Pancreas (tissue), 10 donors: ENCODE results near the gene AGL. TPM values are rescaled to one million over a fixed set of nuclear protein-coding genes. Genes with fewer than 3 reads are reported as not detected.

ENCODE experiments used
- ATAC-seq, 4 donors: fragments of 200-7000 bp; cut with Tn5 transposase; one replicate each; pipeline versions ENCODE4 v1.8.0 to v1.9.1; 2020; ENCODE audit warnings: mild to moderate bottlenecking in 4 of 4, moderate library complexity in 4 of 4
- DNase-seq, 6 donors: peaks; one replicate each; pipeline ENCODE4 v3.0.0-alpha.2; 2020
- FAIRE-seq: peaks from 2 replicates; lab custom pipeline; 2012; peaks lifted over from hg19 to GRCh38; lab: Jason Lieb, UNC
- H3K27ac ChIP-seq, 4 donors: fragments of 200-600 bp; sonication (generic); 1 replicate in 3 of 4; 2 replicates in 1 of 4; pipeline versions ENCODE4 v1.5.0 to v1.8.0; 2020
- H3K27me3 ChIP-seq, 4 donors: fragments of 200-600 bp; one replicate each; pipeline ENCODE4 v1.8.0; 2021
- H3K36me3 ChIP-seq, 3 donors: fragments of 200-600 bp; sonication (generic) in 1 of 3; one replicate each; pipeline versions ENCODE4 v1.5.0 to v1.8.0; 2020 to 2021
- H3K4me1 ChIP-seq, 3 donors: fragments of 200-600 bp; one replicate each; pipeline ENCODE4 v1.8.0; 2021
- H3K4me3 ChIP-seq, 4 donors: fragments of 200-600 bp; sonication (generic) in 2 of 4; one replicate each; pipeline versions ENCODE4 v1.5.0 to v1.8.0; 2020 to 2021
- H3K9me3 ChIP-seq, 4 donors: fragments of 200-600 bp; one replicate each; pipeline ENCODE4 v1.8.0; 2021
- WGBS, 2 donors: extraction: QIAGEN DNeasy Blood & Tissue Kit; methylation state at CpG; one replicate each; pipeline ENCODE4 v1.1.7; 2013; 5-methylcytosine and 5-hydroxymethylcytosine counted together
- intact Hi-C, 3 donors: fragments of 100-400 bp; cut with DNase I; formaldehyde crosslinking; loops; one replicate each; pipeline versions ENCODE4 v1.11.1 to v1.14.2; 2022
- polyA plus RNA-seq, 2 donors: library from polyadenylated mRNA; stranded (reverse); fragments of 200-250 nt; gene quantifications; one replicate each; pipeline ENCODE4 v1.2.3, GENCODE V29; 2013
- total RNA-seq, 6 donors: library from RNA; stranded (reverse); fragmentation: NEBNext Ultra II Directional in 4 of 6; extraction: Animal tissue kit (Norgen Biotek cat#: 25700) in 4 of 6; gene quantifications; one replicate each; pipeline versions ENCODE4 v1.2.1 to v1.2.4, GENCODE V29; 2021 to 2023
- TF ChIP-seq, protein P1 (sequence below), 4 donors: fragments of 200-600 bp; sonication (generic) in 3 of 4; IDR thresholded peaks; one replicate each; pipeline versions ENCODE4 v1.5.0 to v1.8.0; 2021; ENCODE audit warnings: antibody characterized with exemption in 4 of 4
- donor health status: healthy with polysubstance abuse.
- donor health status: DM: no; HTN: no; CAD: no; lungs with moderate emphysema.
- donor health status: DM: no; HTN: no; CAD: no.
- donor health status: control.
- donor health status: control.
- donor health status: Bipolar disorder and iron deficiency.
- donor health status: DM: yes; HTN: yes; CAD: no.
- donor health status: DM: no; HTN: no; CAD: no.
- donor health status: DM: no; HTN: no; CAD: no.
- donor health status: DM: yes; HTN: yes; CAD: no.

Gene AGL
- total RNA-seq (1 to 10 TPM; 2.9 to 8.1 (median 5.5) TPM), polyA plus RNA-seq (1 to 10 TPM; 3.0 to 3.9 TPM)

DNA sequence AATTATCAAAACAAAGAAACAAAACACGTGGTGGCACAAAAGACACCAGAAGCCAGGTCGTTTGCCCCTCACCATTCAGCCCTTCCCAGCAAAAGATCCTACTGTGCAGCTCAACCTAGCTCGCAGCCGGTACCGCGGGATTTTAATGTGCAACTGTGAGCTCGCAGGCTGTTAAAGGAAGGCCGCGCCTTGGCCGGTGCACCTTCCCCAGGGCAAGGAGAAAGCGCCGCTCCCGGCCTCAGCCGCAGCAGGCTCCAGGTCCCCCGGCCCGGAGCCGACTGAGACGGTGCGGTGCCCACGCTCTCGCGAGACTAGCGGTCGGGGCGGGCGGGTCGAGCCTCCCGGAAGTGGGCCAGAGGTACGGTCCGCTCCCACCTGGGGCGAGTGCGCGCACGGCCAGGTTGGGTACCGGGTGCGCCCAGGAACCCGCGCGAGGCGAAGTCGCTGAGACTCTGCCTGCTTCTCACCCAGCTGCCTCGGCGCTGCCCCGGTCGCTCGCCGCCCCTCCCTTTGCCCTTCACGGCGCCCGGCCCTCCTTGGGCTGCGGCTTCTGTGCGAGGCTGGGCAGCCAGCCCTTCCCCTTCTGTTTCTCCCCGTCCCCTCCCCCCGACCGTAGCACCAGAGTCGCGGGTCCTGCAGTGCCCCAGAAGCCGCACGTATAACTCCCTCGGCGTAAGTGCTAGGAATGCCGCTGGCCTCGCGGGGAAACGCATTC is at the start of gene AGL:
TSS of gene AGL (plus strand) at position 618 of the 715 bp plus-strand sequence. CDS start 682 bp downstream, outside the sequence.
- 0 to 1% methylated on average over 65 of the region's 65 CpGs for WGBS, 2 donors
- peak; percentile 97 to 99 (median 99) for ATAC-seq
- Histone ChIP-seq H3K4me3 (peak within 1 kb of the TSS; percentile 68 to 87 (median 82)), H3K9me3 (no peaks in the 10 kb centered on the region), H3K27ac (peak within 1 kb of the TSS; percentile 56 to 86 (median 78)), H3K36me3 (no peaks in the 10 kb centered on the region), H3K27me3 (no peaks in the 10 kb centered on the region), H3K4me1 (peaks cover 0 to 15% (median 0%) of the 10 kb centered on the region in 3 donors)
- FAIRE-seq, result no peak
- intact Hi-C loops, result no loop called here
- TF ChIP-seq, protein P1, sequence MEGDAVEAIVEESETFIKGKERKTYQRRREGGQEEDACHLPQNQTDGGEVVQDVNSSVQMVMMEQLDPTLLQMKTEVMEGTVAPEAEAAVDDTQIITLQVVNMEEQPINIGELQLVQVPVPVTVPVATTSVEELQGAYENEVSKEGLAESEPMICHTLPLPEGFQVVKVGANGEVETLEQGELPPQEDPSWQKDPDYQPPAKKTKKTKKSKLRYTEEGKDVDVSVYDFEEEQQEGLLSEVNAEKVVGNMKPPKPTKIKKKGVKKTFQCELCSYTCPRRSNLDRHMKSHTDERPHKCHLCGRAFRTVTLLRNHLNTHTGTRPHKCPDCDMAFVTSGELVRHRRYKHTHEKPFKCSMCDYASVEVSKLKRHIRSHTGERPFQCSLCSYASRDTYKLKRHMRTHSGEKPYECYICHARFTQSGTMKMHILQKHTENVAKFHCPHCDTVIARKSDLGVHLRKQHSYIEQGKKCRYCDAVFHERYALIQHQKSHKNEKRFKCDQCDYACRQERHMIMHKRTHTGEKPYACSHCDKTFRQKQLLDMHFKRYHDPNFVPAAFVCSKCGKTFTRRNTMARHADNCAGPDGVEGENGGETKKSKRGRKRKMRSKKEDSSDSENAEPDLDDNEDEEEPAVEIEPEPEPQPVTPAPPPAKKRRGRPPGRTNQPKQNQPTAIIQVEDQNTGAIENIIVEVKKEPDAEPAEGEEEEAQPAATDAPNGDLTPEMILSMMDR (IDR thresholded peaks at IDR 0.05), result no peak
- DNase-seq, result peak; percentile 89 to 96 (median 90)

DNA sequence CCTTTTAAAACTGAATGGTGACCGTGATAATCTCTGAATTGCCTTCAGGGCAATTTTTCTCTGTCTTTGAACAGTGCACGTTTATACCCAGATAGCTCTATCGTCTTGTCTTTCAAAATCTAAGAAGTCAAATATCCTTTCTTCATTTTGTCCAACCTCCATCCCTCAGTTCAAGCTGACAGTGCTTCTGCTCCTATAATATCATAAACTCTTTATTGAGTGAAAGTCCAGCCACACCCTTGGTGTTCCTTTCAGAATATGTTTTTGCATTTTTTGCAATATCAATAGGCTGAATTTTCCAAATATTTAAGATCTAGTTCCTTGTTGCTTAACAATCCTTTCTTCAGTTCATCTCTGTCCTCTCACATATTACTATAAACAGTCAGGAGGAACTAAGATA is 48.6 kb upstream of the AGL start:
- ATAC-seq, result no peak
- H3K27me3 ChIP-seq, result peaks cover 0 to 3% (median 0%) of the 10 kb centered on the region in 4 donors
- WGBS, 2 donors, result 52 to 56% methylated on average over 3 of the region's 3 CpGs
- H3K36me3 ChIP-seq, result no peaks in the 10 kb centered on the region
- H3K4me3 ChIP-seq, result no peak overlapping the region
- no peak for DNase-seq
- TF ChIP-seq, protein P1 (IDR thresholded peaks at IDR 0.05), result no peak
- no peaks in the 10 kb centered on the region for H3K4me1 ChIP-seq
- FAIRE-seq, result no peak
- no peak overlapping the region for H3K27ac ChIP-seq
- H3K9me3 ChIP-seq, result no peaks in the 10 kb centered on the region
- intact Hi-C loops, result loop anchor here in 1 of 3 donors (10.0 kb wide), 1 partner anchor 1063 kb away; no protein-coding TSS in a partner anchor

DNA sequence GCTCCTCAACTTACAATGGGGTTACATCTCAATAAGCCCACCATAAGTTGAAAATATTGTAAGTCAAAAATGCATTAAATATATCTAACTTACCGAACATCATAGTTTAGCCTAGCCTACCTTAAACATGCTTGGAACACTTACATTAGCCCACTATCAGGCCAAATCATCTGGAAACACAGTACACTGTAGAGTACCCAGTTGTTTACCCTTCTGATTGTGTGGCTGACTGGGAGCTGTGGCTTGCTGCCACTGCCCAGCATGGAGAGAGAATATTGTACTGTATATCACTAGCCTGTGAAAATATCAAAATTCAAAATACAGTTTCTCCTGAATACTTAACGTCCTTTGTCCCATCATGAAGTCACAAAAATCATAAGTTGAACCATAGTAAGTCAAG is 43.3 kb upstream of the AGL start:
- no peaks in the 10 kb centered on the region for H3K27me3 ChIP-seq
- ATAC-seq (no peak), DNase-seq (no peak), FAIRE-seq (no peak)
- H3K4me1 ChIP-seq, result no peaks in the 10 kb centered on the region
- no peak overlapping the region for H3K4me3 ChIP-seq
- intact Hi-C loops, result loop anchor here in 1 of 3 donors (5.0 to 10.0 kb wide), 2 partner anchors 655 to 1058 kb away; no protein-coding TSS in a partner anchor
- no peaks in the 10 kb centered on the region for H3K9me3 ChIP-seq
- WGBS, 2 donors, result 51 to 54% methylated on average over 2 of the region's 2 CpGs
- TF ChIP-seq, protein P1 (IDR thresholded peaks at IDR 0.05), result no peak
- no peaks in the 10 kb centered on the region for H3K36me3 ChIP-seq
- no peak overlapping the region for H3K27ac ChIP-seq

DNA sequence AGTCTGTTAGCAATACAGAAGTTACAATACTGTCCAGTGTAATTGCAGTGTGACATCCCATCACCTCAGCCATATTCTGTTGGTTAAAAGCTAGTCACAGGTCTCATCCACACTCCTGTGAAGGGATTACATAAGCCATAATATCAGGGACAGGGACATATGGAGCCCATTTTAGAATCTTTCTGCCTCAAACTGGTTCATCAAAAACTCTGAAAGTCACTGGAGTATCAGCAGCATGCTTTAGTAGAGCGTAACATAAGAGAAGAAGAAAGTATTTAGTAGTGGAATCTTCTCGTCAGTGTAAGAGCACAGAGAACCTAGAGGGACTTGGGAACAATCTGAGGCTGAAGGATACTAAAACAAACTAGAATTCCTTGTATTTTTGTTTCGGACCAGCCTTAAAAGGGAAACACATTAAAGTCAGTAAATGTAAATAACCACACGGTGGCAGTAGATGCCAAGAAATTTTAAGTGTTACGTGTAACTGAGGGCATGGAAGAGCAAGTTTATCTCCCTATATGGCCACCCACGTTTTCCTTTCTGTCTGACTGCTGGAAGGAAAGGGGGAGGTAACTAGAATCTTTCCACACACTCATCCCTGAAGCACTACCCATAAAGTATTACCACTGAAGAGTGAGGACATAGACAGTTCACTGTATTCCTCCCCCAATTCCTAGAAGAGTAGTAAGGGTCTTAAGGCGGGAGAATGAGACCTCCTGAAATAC is 41.6 kb upstream of the AGL start:
- WGBS, 2 donors, result 10 to 16% methylated on average over 7 of the region's 7 CpGs
- peak; percentile 87 to 96 (median 93) for ATAC-seq
- no peaks in the 10 kb centered on the region for H3K4me1 ChIP-seq
- no peaks in the 10 kb centered on the region for H3K36me3 ChIP-seq
- H3K9me3 ChIP-seq, result no peaks in the 10 kb centered on the region
- H3K27ac ChIP-seq, result no peak overlapping the region
- no peaks in the 10 kb centered on the region for H3K27me3 ChIP-seq
- TF ChIP-seq, protein P1 (IDR thresholded peaks at IDR 0.05), result peak; percentile 41 to 57 (median 47)
- peak; percentile 97 for FAIRE-seq
- DNase-seq, result peak in 2 of 6 donors; percentile 20 to 21
- no peak overlapping the region for H3K4me3 ChIP-seq
- intact Hi-C loops, result loop anchor here in 1 of 3 donors (5.0 to 10.0 kb wide), 2 partner anchors 654 to 1056 kb away; no protein-coding TSS in a partner anchor
